GM21515 (cell line): Measurements from ENCODE around the gene ANKRD12.

Experiments used
- ATAC-seq: cut with Tn5 transposase; IDR thresholded peaks from one replicate; pipeline ENCODE4 v1.9.1; 2021; ENCODE audit not compliant: unreplicated experiment

The ANKRD12 gene

DNA sequence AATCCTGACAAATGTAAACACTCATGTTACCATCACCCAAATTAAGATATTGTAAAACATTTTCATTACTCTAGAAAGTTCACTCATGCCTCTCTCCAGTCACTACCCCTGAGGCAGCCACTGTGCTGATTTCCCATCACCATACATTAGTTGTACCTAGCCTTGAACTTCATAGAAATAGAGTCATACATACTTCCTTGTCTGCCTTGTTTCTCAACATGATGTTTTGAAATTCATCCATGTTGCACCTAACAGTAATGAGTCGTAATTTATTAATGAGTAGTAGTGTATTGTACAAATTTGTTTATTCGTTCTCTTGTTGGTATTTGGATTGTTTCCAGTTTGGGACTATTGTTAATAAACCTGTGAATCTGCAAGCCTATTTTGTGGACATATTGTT is 149.0 kb downstream of the ANKRD12 start:
- no peak for ATAC-seq

DNA sequence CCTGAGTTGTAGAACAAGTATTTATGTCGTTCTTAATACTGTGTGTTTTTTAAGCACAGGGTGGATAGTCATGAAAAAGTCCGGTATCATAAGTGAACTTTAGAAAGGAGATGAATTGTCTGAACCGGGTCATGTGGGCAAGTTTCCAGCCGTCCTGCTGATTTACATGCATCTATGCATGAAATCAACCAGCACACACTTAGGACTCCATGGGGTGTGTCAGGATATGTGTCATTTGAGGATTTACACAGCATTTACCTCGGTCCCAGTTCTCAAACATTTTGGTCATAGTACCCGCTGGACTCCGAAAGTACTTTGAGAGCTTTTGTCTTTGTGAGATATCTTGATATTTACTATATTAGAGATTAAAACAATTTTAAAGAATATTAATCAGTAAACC is 150.5 kb downstream of the ANKRD12 start:
- ATAC-seq, result no peak

DNA sequence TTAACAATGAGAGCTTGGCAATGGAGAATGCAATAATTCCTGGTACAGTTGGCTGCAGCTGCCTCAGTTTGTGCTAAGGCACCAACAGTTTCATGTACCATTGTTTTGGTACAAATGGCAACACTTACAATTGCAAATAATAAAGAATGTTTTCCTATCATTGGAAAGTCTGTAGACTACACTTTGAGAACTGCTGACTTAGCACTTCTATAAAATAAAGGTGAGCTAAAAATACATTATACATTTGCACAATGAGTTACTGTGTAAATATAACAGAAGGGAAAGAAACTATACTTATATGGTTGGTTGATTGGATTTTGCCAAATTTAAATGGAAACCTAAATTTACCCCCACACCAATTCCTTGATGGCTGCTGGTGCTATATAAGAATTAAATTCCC is 153.1 kb downstream of the ANKRD12 start:
- no peak for ATAC-seq

DNA sequence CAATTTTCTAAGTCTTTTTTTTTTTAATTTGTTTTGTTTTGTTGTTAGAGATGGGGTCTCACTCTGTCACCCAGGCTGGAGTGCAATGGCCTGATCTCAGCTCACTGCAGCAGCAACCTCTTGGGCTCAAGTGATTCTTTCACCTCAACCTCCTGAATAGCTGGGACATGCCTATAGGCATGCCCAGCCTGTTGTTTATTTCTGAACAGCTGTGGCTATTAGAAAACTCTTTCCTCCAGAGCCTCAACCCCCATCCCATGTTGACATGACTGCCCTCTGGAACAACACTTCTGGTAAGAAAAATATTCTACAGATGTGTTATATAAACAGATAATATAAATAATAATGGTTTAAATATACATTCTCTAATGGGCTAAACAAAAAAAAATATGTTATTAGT is 153.6 kb downstream of the ANKRD12 start:
- ATAC-seq, result no peak

DNA sequence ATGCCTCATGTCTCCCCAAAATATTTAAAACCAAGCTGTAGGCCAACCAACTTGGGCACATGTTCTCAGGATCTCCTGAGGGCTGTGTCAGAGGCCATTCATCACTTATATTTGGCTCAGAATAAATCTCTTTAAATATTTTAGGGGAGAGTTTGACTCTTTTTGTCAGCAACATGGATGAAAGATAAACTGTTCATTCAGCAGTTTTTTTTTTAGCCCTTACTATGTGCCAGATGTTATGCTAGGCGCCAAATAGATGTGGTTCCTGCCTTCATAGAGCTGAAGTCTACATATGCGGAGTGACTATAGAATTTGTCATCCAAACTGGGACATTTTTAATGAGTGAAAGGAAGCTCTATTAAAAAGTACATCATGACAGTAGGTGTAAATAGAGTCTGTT is 155.5 kb downstream of the ANKRD12 start:
- no peak for ATAC-seq

DNA sequence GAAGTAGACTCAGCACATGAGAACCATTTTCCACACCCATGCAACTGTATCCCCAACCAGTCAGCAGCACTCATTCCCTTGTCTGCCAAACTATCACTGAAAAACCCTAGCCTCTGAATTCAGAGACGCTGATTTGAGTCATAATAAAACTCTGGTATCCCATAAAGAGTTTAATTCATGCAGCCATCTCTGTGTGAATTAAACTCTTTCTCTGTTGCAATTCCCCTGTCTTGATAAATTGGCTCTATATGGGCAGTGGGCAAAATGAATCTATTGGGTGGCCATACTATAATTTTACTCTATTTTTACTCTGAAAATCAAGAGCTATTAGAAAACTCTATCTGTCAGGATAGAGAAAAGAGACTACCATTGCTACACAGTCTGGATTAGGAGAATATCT is 157.4 kb downstream of the ANKRD12 start:
- no peak for ATAC-seq

DNA sequence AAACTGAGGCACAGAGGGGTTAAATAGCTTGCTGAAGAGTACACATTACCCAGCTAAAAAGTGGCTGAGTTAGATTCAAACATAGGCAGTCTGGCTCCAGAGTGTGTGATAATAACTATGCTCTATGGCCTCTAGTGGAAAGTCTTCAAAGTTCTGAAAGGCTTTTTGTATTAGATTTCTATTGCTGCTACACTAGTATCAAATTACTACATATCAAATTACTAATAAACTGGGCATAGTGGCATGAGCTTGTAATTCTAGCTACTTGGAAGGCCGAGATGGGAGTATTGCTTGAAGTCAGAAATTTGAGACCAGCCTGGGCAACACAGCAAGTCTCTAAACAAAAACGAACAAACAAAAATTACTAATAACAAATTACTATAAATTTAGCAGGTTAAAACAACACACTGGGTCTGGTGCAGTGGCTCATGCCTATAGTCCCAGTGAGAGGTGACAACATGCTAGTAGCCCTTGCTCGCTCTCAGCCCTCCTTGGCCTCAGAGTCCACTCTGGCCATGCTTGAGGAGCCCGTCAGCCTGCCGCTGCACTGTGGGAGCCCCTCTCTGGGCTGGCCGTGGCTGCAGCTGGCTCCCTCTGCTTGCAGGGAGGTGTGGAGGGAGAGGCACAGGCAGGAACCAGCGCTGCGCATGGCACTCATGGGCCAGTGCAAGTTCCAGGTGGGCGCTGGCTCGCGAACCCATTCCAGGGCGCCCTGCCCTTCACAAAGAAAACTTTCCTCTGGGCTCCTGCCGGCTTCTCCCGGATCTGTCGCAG is 159.8 kb downstream of the ANKRD12 start:
- no peak for ATAC-seq

DNA sequence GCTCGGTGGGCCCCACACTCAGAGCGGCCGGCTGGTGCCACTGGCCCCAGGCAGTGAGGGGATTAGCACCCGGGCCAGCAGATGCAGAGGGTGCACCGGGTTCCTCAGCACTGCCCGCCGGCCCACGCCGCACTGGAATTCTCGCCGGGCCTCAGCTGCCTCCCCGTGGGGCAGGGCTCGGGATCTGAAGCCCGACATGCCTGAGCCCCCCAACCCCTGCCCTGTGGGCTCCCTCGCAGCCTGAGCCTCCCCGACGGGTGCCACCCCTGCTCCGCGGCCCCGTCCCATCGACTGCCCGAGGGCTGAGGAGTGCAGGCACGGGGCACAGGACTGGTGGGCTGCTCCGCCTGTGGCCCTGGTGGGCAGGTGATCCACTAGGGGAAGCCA is 160.4 kb downstream of the ANKRD12 start:
- no peak for ATAC-seq

DNA sequence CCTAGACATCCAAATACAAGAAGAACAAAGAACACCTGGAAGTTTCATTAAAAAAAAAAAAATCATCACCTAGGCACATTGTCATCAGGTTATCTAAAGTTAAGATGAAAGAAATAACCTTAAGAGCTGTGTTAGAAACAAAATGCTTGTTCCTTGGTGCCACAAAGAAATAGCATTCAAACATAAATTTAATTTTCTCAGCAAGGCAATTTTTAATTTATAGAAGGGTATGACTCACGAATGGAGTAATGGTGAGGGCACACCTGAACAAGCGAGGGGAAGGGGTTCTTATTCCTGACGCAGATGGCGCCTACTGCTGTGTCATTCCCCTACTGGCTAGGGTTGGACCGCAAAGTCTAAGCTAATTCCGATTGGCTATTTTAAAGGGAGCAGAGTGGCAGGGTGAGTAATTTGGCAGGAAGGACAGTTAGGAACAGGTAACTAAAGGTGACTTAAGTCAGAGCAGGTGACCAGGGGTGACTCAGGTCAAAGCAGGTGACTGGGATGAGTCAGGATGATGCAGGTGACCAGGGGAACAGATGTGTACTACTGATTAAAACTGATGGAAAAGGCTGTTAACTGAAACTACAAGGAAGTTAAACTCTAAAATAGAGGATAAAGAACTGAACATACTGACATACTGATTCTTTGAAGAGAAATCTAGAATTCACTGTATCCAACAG is 167.9 kb downstream of the ANKRD12 start:
- ATAC-seq, result no peak

DNA sequence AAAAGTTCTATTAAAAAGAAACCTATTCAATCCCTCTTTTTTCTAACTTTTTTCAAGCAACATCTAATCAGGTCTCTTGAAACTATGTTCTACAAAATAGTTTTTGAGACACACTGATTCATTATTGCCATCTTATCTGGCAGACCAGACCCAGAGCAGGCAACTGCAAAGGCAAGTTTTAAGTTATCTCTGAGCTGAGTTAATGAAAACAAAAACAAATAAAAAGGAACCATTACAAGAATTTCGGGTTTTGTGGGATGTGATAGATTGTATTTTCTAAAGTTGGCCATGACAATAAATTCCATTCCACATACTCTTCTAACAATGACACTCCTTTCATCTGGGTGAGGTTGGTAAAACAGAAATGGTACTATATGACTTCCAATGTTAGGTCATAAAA is 182.8 kb downstream of the ANKRD12 start:
- ATAC-seq, result no peak

DNA sequence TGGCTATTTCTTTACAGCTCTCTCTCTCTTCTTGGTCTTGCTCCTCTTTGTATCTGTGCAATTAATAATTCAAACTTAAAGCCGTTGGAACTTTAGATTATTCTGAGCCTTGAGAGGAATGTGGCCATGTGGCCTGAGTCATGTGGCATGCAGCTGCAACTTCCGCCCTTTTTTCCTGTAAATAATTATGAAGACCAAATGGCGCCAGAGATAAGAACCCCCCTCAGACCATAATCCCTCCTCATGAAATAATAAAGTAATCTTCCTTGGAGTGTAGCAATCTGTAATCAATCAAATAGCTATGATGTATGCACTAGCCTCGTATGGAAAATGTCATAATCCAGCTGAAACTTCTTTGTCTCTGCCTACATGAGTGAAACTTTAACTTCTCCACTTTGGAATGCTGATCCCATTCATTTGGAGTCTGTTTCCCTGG is 184.5 kb downstream of the ANKRD12 start:
- no peak for ATAC-seq

DNA sequence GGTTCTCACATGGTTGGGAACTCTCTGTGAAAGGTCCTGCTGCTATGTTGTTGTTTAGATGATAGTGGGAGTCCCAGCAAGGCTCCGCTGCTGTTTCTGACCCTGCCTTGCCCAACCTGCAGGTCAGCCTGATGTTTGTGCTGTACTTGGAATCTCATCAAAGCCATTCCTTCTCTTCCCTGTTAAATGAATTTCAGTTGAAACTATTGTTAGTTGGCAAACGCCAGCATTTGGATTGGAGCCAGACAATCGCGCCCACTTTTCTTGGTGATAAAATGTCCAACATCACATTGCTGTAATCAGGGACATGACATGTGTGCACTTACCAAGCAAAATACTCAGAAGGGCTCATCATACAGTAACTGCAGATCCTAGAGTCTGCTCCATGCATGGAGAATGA is 185.2 kb downstream of the ANKRD12 start:
- ATAC-seq, result no peak

DNA sequence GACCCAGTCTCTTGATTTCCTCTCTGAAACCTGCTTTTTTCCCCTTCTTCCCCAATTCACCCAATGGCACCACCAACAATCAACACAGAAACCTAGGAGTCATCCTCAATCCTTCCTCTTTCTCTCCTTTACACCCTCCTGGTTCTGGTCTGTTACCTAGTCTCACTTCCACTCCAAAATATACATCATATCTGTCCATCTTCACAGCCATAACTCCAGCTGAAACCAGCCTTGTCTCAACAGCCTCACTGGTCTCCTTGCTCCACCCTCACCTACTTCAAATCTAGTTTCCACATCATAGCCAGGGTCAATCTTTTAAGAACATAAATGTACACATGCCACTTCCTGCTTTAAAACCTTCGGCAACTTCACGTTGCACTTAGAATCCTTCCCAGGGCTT is 186.2 kb downstream of the ANKRD12 start:
- ATAC-seq, result no peak

DNA sequence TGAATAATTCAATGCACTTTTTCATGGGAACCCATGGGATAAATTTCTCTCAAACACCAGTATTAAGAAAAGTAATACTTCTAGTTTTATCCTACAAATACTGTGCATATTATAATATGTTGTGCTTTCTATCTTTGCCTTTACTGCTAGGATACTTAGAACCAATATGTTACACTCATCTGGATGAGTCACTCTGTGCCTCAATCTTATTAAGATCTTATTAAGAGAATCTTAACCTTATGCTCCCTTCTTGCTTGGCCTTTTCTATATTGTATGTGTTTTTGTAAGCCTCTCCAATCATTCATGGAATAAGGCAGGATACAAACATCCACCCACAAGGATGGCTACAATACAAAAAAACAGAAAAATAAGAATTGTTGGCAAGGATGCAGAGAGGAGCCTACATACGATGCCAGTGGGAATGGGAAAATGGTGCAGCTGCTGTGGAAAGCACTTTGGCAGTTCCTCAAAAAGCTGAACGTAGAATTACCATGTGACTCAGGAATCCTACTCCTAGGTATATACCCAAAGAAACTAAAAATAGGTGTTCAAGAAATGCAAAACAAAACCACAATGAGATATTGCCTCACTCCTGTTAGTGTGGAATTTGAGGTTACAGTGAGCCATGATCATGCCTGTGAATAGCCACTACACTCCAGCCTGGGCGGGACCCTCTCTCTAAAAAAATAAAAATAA is 187.3 kb downstream of the ANKRD12 start:
- no peak for ATAC-seq

DNA sequence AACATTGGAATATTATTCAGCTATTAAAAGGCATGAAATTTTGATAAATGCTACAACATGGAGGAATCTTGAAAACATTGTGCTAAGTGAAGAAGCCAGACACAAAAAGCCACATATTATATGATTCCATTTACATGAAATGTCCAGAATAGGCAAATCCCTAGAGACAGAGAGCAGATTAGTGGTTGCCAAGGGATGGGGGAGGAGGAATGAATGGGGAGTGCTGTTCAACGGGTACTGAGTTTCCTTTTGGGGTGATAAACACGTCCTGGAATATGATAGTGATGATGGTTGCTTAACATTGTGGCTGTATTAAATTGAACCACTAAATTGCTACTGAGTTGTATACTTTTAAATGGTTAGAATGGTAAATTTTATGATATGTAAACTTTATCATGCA is 189.1 kb downstream of the ANKRD12 start:
- ATAC-seq, result no peak

DNA sequence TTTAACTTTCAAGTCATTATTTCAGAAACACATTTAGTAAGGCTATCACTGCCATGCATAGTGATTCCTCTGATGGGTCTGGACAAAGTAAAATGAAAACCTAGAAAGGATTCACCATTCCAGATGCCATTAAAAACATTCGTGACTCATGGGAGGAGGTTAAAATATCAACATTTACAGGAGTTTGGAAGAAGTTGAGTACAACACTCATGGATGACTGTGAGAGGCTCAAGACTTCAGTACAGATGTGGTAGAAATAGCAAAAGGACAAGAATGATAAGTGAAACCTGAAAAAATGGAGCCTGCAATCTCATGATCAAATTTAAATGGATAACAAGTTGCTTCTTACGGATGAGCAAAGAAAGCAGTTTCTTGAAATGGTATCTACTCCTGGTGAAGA is 192.2 kb downstream of the ANKRD12 start:
- ATAC-seq, result no peak

DNA sequence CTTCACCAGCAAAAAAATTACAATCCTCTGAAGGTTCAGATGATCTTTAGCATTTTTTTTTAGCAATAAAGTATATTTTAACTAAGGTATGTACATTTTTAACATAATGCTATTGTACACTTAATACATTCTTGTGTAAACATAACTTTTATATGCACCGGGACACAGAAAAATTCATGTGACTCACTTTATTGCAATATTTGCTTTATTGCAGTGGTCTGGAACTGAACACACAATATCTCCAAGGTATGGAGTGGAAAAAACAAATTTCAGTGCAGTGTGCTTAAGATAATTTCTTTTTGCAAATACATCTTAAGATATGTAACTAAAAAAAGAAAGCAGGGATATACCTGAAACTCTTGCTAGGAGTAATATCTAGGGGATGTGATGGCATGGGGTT is 192.9 kb downstream of the ANKRD12 start:
- no peak for ATAC-seq

DNA sequence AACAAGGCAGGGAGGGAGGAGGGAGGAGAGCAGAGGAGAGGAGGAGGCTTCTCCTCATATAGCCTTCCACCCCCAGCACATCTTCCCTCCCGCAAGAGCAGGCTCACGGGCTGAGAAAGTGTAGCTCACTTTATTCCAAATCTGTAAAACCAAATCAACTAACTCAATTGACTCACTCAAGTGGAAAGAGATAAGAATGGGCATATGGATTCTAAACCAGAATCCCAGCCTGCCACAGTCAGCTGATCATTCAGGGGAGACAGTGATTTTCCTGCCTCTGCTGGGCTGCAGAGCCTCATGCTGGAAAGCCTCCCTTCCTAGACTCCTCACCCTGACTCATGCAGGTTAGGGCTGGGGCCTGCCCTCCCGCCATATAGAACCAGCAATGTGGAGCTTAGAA is 193.8 kb downstream of the ANKRD12 start:
- no peak for ATAC-seq

DNA sequence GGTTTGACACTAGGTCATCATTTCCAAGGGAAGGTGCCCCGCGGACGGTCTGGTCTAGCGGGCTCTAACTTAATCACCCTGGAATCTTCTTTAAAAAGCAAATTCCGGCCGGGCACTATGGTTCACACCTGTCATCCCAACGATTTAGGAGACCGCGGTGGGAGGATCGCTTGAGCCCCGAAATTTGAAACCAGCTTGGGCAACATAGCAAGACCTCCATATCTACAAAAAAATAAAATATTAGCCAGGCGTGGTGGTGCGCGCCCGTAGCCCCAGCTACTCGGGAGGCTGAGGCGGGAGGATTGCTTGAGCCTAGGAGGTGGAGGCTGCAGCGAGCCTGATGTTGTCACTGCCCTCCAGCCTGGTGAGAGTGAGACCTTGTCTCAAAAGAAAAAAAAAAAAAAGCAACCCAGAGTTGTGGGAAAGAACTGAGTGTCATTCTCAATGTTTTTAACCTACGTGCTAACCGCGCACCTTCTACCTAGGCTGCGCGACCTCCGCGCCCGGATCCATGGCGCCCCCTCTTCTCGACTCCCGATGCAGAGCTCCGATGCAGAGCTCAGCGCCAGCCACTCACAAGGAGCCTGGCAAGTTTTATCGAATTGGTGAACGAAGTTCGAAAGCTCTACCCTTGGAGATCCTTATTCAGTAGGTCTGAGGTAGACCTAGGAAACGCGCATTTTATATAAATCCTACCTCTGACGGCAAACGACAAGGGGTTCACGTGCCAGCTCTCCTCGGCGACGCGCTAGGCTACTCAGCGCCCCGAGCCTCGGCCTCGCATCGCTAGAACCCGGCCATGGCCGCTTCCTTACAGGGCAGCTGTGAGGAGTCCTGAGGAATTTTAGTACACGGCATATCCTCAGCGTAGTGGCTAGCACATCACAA is 197.1 kb downstream of the ANKRD12 start:
- ATAC-seq, result peak; percentile 41

DNA sequence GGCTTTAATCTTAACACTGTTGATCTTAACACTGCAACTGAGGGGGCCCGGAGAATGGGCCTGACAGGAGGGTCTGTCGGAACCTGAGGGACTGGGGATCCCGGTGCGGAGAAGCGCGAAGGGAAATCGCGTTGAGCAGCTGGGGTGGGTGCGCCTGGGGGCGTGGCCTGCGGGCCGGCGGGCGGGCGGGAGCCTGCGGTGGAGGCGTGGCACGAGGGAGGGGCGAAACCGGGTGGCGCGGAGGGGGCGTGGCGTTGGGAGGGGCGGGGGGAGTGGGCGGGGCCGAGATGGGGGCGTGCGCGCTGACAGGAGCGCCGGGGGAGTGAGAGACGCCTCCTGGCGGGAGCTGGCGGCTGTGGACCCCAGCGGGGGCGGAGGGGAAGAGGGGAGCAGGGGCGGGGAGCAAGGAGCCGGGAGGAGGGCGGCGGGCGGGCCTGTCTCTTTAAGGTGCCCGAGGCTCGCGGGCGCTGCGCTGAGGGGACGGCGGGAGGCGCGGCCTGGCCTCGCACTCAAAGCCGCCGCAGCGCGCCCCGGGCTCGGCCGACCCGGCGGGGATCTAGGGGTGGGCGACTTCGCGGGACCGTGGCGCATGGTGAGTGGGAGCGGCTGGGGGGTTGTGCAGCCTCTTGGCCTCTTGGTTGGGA is 197.9 kb downstream of the ANKRD12 start, which contains the start of gene TWSG1:
Gene TWSG1 (plus strand): TSS at position 445 of the 644 bp plus-strand sequence. CDS start 2,457 bp downstream, outside the sequence.
- peak; percentile 70 for ATAC-seq
